K562 (cell line): ENCODE results near the gene TXNDC15. TPM values are rescaled to one million over a fixed set of nuclear protein-coding genes. Genes with fewer than 3 reads are reported as not detected.
A peak's percentile ranks its signal among the peaks of the same experiment; 100 is the strongest.

Experiments used
- ATAC-seq: fragments of 200-7000 bp; cut with Tn5 transposase; 3 replicates; pipeline ENCODE4 v1.9.1; 2020; ENCODE audit warnings: moderate library complexity
- BruUV-seq: library from RNA; stranded (reverse); fragments of 400-500 nt; replicated peaks from 2 replicates; lab custom pipeline; 2021; lab: Mats Ljungman, UMichigan
- CTCF ChIA-PET: fragments of 300-600 bp; formaldehyde crosslinking; extraction: SDS; loops from one replicate; lab custom pipeline; 2021; ENCODE audit warnings: low intra/inter-chr PET ratio; lab: Yijun Ruan, JAX
- POLR2A ChIA-PET: fragments of 300-600, 350-650 bp; sonication (Branson Sonifier 250); formaldehyde crosslinking; extraction: SDS; loops from one replicate; lab custom pipeline; 2021; ENCODE audit warnings: antibody characterized with exemption, inconsistent platforms; lab: Yijun Ruan, JAX
- DNase-seq, 4 experiments: peaks; one replicate each; pipeline versions ENCODE4 v3.0.0 to v3.0.0-alpha.2; 2011 to 2018; ENCODE audit warnings: low spot score in 3 of 4, mixed read lengths in 3 of 4; ENCODE audit errors: extremely low read depth in 1 of 4
- FAIRE-seq: peaks from 2 replicates; lab custom pipeline; 2011; peaks lifted over from hg19 to GRCh38; lab: Jason Lieb, UNC
- H2AFZ ChIP-seq: 2 replicates; pipeline ENCODE4 v1.6.0; 2011; ENCODE audit warnings: low read depth, low read length, control low read depth, inconsistent platforms
- H3K27ac ChIP-seq: fragments of 200-600 bp; 3 replicates; pipeline ENCODE4 v1.8.0; 2011; ENCODE audit warnings: low read depth, mild to moderate bottlenecking, control low read depth, inconsistent platforms, low read length, moderate library complexity, mixed read lengths; ENCODE audit errors: extremely low read depth
- H3K27me3 ChIP-seq, 2 experiments: fragments of 300-600 bp in 1 of 2; 2 replicates in 1 of 2; 3 replicates in 1 of 2; pipeline versions ENCODE4 v1.6.0 to v1.8.0; 2011; ENCODE audit warnings: inconsistent platforms in 2 of 2, low read length in 2 of 2, mild to moderate bottlenecking in 1 of 2, mixed read lengths in 1 of 2, moderate library complexity in 1 of 2; ENCODE audit not compliant: control insufficient read depth in 2 of 2, insufficient read depth in 2 of 2
- H3K36me3 ChIP-seq: fragments of 300-600 bp; 3 replicates; pipeline ENCODE4 v1.8.0; 2011; ENCODE audit warnings: mild to moderate bottlenecking, low read length, inconsistent platforms; ENCODE audit not compliant: control insufficient read depth, insufficient read depth
- H3K4me1 ChIP-seq, 2 experiments: fragments of 200-600 bp in 1 of 2; replicated peaks in 1 of 2; 2 replicates in 1 of 2; 3 replicates in 1 of 2; pipeline versions ENCODE4 v1.5.1 to v1.8.0; 2011; ENCODE audit warnings: inconsistent platforms in 2 of 2, low read length in 2 of 2, mild to moderate bottlenecking in 1 of 2, mixed read lengths in 1 of 2, moderate library complexity in 1 of 2; ENCODE audit not compliant: control insufficient read depth in 2 of 2, insufficient read depth in 2 of 2
- H3K4me2 ChIP-seq: 2 replicates; pipeline ENCODE4 v1.6.1; 2011; ENCODE audit warnings: low read length, control low read depth, inconsistent platforms, mixed read lengths; ENCODE audit not compliant: insufficient read depth
- H3K4me3 ChIP-seq: fragments of 200-600 bp; sonication (generic), shearing (Covaris generic); 2 replicates; pipeline ENCODE4 v1.5.1; 2016; ENCODE audit warnings: control low read depth, inconsistent platforms
- H3K79me2 ChIP-seq: fragments of 200-600 bp; 3 replicates; pipeline ENCODE4 v1.8.0; 2011; ENCODE audit warnings: low read length, inconsistent platforms; ENCODE audit not compliant: control insufficient read depth, insufficient read depth
- H3K9ac ChIP-seq, 2 experiments: 2 replicates each; pipeline versions ENCODE4 v1.6.0 to v1.6.1; 2011; ENCODE audit warnings: low read depth in 2 of 2, low read length in 2 of 2, control low read depth in 1 of 2, inconsistent platforms in 1 of 2, mild to moderate bottlenecking in 1 of 2, mixed read lengths in 1 of 2; ENCODE audit not compliant: insufficient read depth in 1 of 2
- H3K9me1 ChIP-seq: one replicate; pipeline ENCODE4 v1.6.0; 2011; ENCODE audit warnings: inconsistent platforms, mild to moderate bottlenecking, low read length, moderate library complexity; ENCODE audit not compliant: control insufficient read depth, insufficient read depth
- H3K9me3 ChIP-seq: replicated peaks from 2 replicates; pipeline ENCODE4 v1.5.1; 2011; ENCODE audit warnings: low read depth, low read length, inconsistent platforms; ENCODE audit not compliant: control insufficient read depth, insufficient read depth
- H4K20me1 ChIP-seq: replicated peaks from 2 replicates; pipeline ENCODE4 v1.6.1; 2011; ENCODE audit warnings: low read length, inconsistent platforms, mixed read lengths; ENCODE audit not compliant: control insufficient read depth, insufficient read depth
- ELF1 ChIP-seq: fragments of 200-800 bp; sonication (Bioruptor generic); IDR thresholded peaks from 2 replicates; pipeline ENCODE4 v1.6.1; 2016; ENCODE audit warnings: missing genetic modification characterization, missing compliant biosample characterization
- EWSR1 ChIP-seq: fragments of 450-650 bp; IDR thresholded peaks from 2 replicates; pipeline ENCODE4 v1.6.1; 2018; ENCODE audit warnings: borderline replicate concordance, mild to moderate bottlenecking, low read depth, moderate library complexity; ENCODE audit not compliant: partially characterized antibody
- ZNF707 ChIP-seq: fragments of 250-450 bp; sonication (Bioruptor Pico); conservative IDR thresholded peaks from 2 replicates; pipeline ENCODE4 v1.8.0; 2022; ENCODE audit warnings: inconsistent platforms, mild to moderate bottlenecking, moderate library complexity
- whole genome bisulfite sequencing: fragments of 100-300 bp; shearing (Covaris generic); methylation state at CpG from one replicate; pipeline ENCODE4 v1.1.6; 2016; ENCODE audit warnings: low coverage, mixed read lengths; ENCODE audit not compliant: insufficient coverage; ENCODE audit errors: missing lambda C conversion rate; 5-methylcytosine and 5-hydroxymethylcytosine counted together
- in situ Hi-C: fragments of 300-500 bp; cut with MboI; formaldehyde crosslinking; loops from 4 replicates; pipeline ENCODE4 v1.15.0; 2018; ENCODE audit warnings: inconsistent platforms, mixed read lengths
- intact Hi-C: fragments of 100-400 bp; cut with micrococcal nuclease; formaldehyde crosslinking; loops from 2 replicates; pipeline ENCODE4 v1.14.2; 2022
- polyA plus RNA-seq, 8 experiments: library from polyadenylated mRNA; depleted of rRNA in 4 of 8; stranded (reverse) in 5 of 8; unstranded in 3 of 8; fragments of >200 nt; fragmentation: Nextera tagmentation in 2 of 8; fragmentation: Illumina TruSeq in 1 of 8; extraction: Ambion mirVana in 2 of 8; extraction: Trizol in 1 of 8; gene quantifications; 2 replicates each; pipeline versions ENCODE4 v1.2.1 to v1.2.3, GENCODE V29; 2011 to 2014; ENCODE audit warnings: inconsistent platforms in 1 of 8, missing spikeins in 1 of 8
- total RNA-seq, 7 experiments: library from RNA; depleted of rRNA in 6 of 7; stranded (reverse); fragments of >200 nt in 6 of 7; fragmentation: Illumina TruSeq in 2 of 7; extraction: Trizol in 2 of 7; gene quantifications; 2 replicates each; pipeline versions ENCODE4 v1.2.1 to v1.2.3, GENCODE V29; 2011 to 2021; ENCODE audit warnings: low replicate concordance in 1 of 7

The TXNDC15 gene
- total and polyA plus RNA-seq, 9 of the 15 experiments (the other 6 are each of a cell fraction or from before 2014, with no cell fraction given) = 3.0 to 15.4 (median 12.3) TPM

GRCh38 chr5:134825212-134825611 lies 49.0 kb upstream of the TXNDC15 start:
- no peak for FAIRE-seq
- TF ChIP-seq ZNF707 (CRISPR knock-in tag) = no peak
- no peak for TF ChIP-seq ELF1

GRCh38 chr5:134833340-134834032 lies 40.7 kb upstream of the TXNDC15 start:
- no peaks in the 10 kb centered on the region for H3K9me1 ChIP-seq
- no peak for ATAC-seq
- peak; percentile 23 for FAIRE-seq
- DNase-seq = no peak
- no peaks in the 10 kb centered on the region for H3K27me3 ChIP-seq
- TF ChIP-seq EWSR1 = no peak
- TF ChIP-seq, all 486 proteins: peak for 0
- Histone ChIP-seq H3K9me3 (no peaks in the 10 kb centered on the region), H2AFZ (no peak overlapping the region), H3K27ac (no peak overlapping the region), H3K36me3 (peaks cover 70% of the 10 kb centered on the region), H3K4me3 (no peak overlapping the region), H3K4me1 (no peaks in the 10 kb centered on the region), H3K4me2 (no peak overlapping the region), H4K20me1 (no peaks in the 10 kb centered on the region), H3K79me2 (no peaks in the 10 kb centered on the region), H3K9ac (no peak overlapping the region)
- no TSS peak for BruUV-seq
- CTCF ChIA-PET = no interaction called here
- intact Hi-C loops = no loop called here
- in situ Hi-C loops = no loop called here
- WGBS = 93% methylated on average over 3 of the region's 3 CpGs
- POLR2A ChIA-PET = interaction anchor here (0.6 to 3.4 kb wide), 4 partner anchors 9 to 298 kb away, joined by 3 to 11 read pairs (median 6); partner anchors contain the start of gene C5orf24

More at GRCh38 chr5:134825212-134825611, 49.0 kb upstream of the TXNDC15 start:
- ATAC-seq = no peak
- H3K79me2 ChIP-seq = no peaks in the 10 kb centered on the region
- no peaks in the 10 kb centered on the region for H3K9me1 ChIP-seq
- no peaks in the 10 kb centered on the region for H3K9me3 ChIP-seq
- CTCF ChIA-PET = no interaction called here
- 87% methylated on average over 7 of the region's 7 CpGs for WGBS
- POLR2A ChIA-PET = interaction anchor here (1.0 kb wide), 1 partner anchor 16 kb away, joined by 8 read pairs; no protein-coding TSS in a partner anchor
- in situ Hi-C loops (no loop called here), intact Hi-C loops (no loop called here)
- H2AFZ ChIP-seq = no peak overlapping the region
- no TSS peak for BruUV-seq
- peaks cover 90% of the 10 kb centered on the region for H3K36me3 ChIP-seq
- no peaks in the 10 kb centered on the region for H3K27me3 ChIP-seq
- no peaks in the 10 kb centered on the region for H4K20me1 ChIP-seq
- no peak for DNase-seq
- H3K4me3 ChIP-seq = no peak overlapping the region
- H3K4me1 ChIP-seq = no peaks in the 10 kb centered on the region
- H3K9ac ChIP-seq = no peak overlapping the region
- no peak overlapping the region for H3K4me2 ChIP-seq
- H3K27ac ChIP-seq = no peak overlapping the region
